Osteoblast (primary cell): ENCODE results near the gene CHMP4B. TPM values are rescaled to one million over a fixed set of nuclear protein-coding genes. Genes with fewer than 3 reads are reported as not detected.

Source experiments
- DNase-seq: peaks from one replicate; pipeline ENCODE4 v3.0.0; 2011; ENCODE audit warnings: low spot score, mixed read lengths; ENCODE audit not compliant: insufficient read length; ENCODE audit errors: missing footprints
- H2AFZ ChIP-seq: 2 replicates; pipeline ENCODE4 v1.6.0; 2011; ENCODE audit warnings: mild to moderate bottlenecking, low read length
- H3K27ac ChIP-seq: 2 replicates; pipeline ENCODE4 v1.5.1; 2011; ENCODE audit warnings: mild to moderate bottlenecking, low read depth, low read length, moderate library complexity
- H3K27me3 ChIP-seq: 2 replicates; pipeline ENCODE4 v1.6.0; 2012; ENCODE audit warnings: mild to moderate bottlenecking, control low read depth, inconsistent platforms, low read length, moderate library complexity; ENCODE audit not compliant: insufficient read depth
- H3K36me3 ChIP-seq: 2 replicates; pipeline ENCODE4 v1.5.1; 2011; ENCODE audit warnings: mild to moderate bottlenecking, low read length, control low read depth, moderate library complexity; ENCODE audit not compliant: insufficient read depth
- H3K4me1 ChIP-seq: 2 replicates; pipeline ENCODE4 v1.5.1; 2011; ENCODE audit warnings: mild to moderate bottlenecking, low read length, control low read depth, moderate library complexity; ENCODE audit not compliant: insufficient read depth
- H3K4me2 ChIP-seq: 2 replicates; pipeline ENCODE4 v1.6.0; 2011; ENCODE audit warnings: mild to moderate bottlenecking, low read length; ENCODE audit not compliant: insufficient read depth
- H3K4me3 ChIP-seq: fragments of 200-600 bp; sonication (generic); 3 replicates; pipeline ENCODE4 v1.5.1; 2012; ENCODE audit warnings: mild to moderate bottlenecking, low read length, inconsistent platforms; ENCODE audit not compliant: insufficient read depth
- H3K79me2 ChIP-seq: 2 replicates; pipeline ENCODE4 v1.6.0; 2012; ENCODE audit warnings: mild to moderate bottlenecking, low read length, control low read depth, inconsistent platforms; ENCODE audit not compliant: insufficient read depth
- H3K9me3 ChIP-seq: 2 replicates; pipeline ENCODE4 v1.5.1; 2011; ENCODE audit warnings: low read depth, low read length, control low read depth
- H4K20me1 ChIP-seq: 2 replicates; pipeline ENCODE4 v1.6.0; 2012; ENCODE audit warnings: mild to moderate bottlenecking, low read length, control low read depth; ENCODE audit not compliant: insufficient read depth
- total RNA-seq: library from RNA; depleted of rRNA; stranded (reverse); fragments of >200 nt; gene quantifications from 2 replicates; pipeline ENCODE4 v1.2.3, GENCODE V29; 2012
- TF ChIP-seq, protein P1 (sequence below): IDR thresholded peaks from 2 replicates; pipeline ENCODE4 v1.5.1; 2011; ENCODE audit warnings: mild to moderate bottlenecking, low read depth, low read length, moderate library complexity; ENCODE audit errors: extremely low read depth

Gene CHMP4B
- total RNA-seq, 1 donor: 40.9 TPM

DNA sequence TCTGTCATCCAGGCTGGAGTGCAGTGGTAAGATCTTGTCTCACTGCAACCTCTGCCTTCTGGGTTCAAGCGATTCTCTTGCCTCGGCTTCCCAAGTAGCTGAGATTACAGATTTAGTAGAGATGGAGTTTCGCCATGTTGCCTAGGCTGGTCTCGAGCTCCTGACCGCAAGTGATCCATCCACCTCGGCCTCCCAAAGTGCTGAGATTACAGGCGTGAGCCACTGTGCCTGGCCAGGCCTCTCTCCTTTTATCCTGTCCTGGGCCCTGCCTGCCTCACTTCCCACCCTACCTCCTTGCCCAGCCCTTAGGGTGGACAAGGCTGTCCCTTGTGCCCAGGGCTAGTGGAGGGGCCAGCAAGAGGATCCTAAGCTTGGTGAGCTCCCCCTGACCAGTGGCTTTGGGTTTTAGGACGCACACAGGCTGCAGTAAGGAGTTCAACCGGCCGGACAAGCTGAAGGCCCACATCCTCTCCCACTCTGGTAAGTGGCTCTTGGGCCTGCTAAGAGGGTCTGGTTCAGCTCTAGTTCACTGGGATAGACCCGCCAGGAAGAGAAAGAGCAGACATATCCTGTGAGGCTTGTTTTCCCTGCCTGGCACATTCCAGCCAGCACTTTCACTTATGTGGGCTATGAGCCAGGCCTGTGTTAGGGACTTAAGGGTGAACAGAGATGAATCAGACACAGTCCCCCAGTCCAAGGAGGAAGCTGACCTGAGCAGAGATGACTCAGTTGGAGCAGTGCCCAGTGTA lies 21.9 kb upstream of the CHMP4B start:
- H3K4me1 ChIP-seq: peaks cover 8% of the 10 kb centered on the region
- peak; percentile 97 for DNase-seq
- H4K20me1 ChIP-seq: peaks cover 2% of the 10 kb centered on the region
- H3K4me3 ChIP-seq: no peak overlapping the region
- no peaks in the 10 kb centered on the region for H3K27me3 ChIP-seq
- H3K9me3 ChIP-seq: no peaks in the 10 kb centered on the region
- peak overlapping the region; percentile 67 for H3K27ac ChIP-seq
- no peaks in the 10 kb centered on the region for H3K36me3 ChIP-seq
- peak overlapping the region; percentile 15 for H3K4me2 ChIP-seq
- no peaks in the 10 kb centered on the region for H3K79me2 ChIP-seq
- peak overlapping the region; percentile 86 for H2AFZ ChIP-seq
- TF ChIP-seq, protein P1, sequence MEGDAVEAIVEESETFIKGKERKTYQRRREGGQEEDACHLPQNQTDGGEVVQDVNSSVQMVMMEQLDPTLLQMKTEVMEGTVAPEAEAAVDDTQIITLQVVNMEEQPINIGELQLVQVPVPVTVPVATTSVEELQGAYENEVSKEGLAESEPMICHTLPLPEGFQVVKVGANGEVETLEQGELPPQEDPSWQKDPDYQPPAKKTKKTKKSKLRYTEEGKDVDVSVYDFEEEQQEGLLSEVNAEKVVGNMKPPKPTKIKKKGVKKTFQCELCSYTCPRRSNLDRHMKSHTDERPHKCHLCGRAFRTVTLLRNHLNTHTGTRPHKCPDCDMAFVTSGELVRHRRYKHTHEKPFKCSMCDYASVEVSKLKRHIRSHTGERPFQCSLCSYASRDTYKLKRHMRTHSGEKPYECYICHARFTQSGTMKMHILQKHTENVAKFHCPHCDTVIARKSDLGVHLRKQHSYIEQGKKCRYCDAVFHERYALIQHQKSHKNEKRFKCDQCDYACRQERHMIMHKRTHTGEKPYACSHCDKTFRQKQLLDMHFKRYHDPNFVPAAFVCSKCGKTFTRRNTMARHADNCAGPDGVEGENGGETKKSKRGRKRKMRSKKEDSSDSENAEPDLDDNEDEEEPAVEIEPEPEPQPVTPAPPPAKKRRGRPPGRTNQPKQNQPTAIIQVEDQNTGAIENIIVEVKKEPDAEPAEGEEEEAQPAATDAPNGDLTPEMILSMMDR: no peak

DNA sequence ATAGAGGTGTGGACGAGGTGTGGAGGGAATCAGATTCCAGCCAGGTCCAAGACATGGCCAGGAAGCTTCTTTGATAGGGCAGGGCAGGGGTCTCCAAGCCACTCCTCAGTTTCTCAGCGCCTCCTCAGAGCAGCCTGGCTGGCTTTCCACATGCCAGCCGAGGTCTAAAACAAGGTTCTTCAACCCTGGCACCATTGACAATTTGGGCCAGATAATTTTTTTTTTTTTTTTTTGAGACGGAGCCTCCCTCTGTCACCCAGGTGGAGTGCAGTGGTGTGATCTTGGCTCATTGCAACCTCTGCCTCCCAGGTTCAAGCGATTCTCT lies 21.3 kb upstream of the CHMP4B start:
- no peak overlapping the region for H3K4me3 ChIP-seq
- H3K36me3 ChIP-seq: no peaks in the 10 kb centered on the region
- no peak for DNase-seq
- H3K9me3 ChIP-seq: no peaks in the 10 kb centered on the region
- no peaks in the 10 kb centered on the region for H3K27me3 ChIP-seq
- TF ChIP-seq, protein P1: no peak
- peak overlapping the region; percentile 15 for H3K4me2 ChIP-seq
- no peak overlapping the region for H2AFZ ChIP-seq
- no peaks in the 10 kb centered on the region for H3K79me2 ChIP-seq
- peaks cover 2% of the 10 kb centered on the region for H4K20me1 ChIP-seq
- peaks cover 8% of the 10 kb centered on the region for H3K4me1 ChIP-seq
- no peak overlapping the region for H3K27ac ChIP-seq

DNA sequence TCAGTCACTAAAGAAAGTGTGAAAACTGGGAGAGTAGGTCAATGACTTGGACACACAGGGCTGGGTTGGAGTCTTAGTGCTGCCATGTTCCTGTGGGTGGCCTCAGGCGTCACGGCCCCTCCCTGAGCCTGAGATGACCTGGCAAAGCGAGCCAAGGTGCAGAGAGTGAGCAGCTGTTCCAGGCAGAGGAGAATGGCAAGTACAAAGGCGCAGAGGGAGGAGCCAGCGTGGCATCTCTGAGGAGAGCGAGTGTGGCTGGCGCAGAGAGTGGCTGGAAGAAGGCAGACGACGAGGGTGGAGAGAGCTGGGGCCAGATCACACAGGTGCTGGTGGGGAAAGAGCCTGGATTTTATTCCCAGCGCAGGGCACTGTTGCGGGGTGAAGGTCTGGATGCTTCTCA lies 20.6 kb upstream of the CHMP4B start:
- no peak overlapping the region for H2AFZ ChIP-seq
- no peaks in the 10 kb centered on the region for H3K36me3 ChIP-seq
- H3K9me3 ChIP-seq: no peaks in the 10 kb centered on the region
- TF ChIP-seq, protein P1: no peak
- H3K4me1 ChIP-seq: peaks cover 8% of the 10 kb centered on the region
- H4K20me1 ChIP-seq: peaks cover 2% of the 10 kb centered on the region
- no peaks in the 10 kb centered on the region for H3K27me3 ChIP-seq
- peak; percentile 23 for DNase-seq
- no peak overlapping the region for H3K4me2 ChIP-seq
- H3K27ac ChIP-seq: no peak overlapping the region
- no peak overlapping the region for H3K4me3 ChIP-seq
- no peaks in the 10 kb centered on the region for H3K79me2 ChIP-seq

DNA sequence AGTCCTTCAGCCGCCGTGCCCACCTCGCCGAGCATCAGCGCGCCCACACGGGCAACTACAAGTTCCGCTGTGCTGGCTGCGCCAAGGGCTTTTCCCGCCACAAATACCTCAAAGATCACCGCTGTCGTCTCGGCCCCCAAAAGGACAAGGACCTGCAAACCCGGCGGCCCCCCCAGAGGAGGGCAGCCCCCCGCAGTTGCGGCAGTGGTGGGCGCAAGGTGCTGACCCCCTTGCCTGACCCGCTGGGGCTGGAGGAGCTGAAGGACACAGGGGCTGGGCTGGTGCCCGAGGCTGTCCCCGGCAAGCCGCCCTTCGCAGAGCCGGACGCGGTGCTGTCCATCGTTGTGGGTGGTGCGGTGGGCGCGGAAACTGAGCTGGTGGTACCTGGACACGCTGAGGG lies 20.1 kb upstream of the CHMP4B start:
- Histone ChIP-seq H3K4me2 (no peak overlapping the region), H3K4me1 (peaks cover 8% of the 10 kb centered on the region), H3K4me3 (no peak overlapping the region), H3K27me3 (no peaks in the 10 kb centered on the region), H3K36me3 (no peaks in the 10 kb centered on the region), H3K27ac (no peak overlapping the region), H2AFZ (no peak overlapping the region), H3K9me3 (no peaks in the 10 kb centered on the region), H3K79me2 (no peaks in the 10 kb centered on the region), H4K20me1 (peaks cover 2% of the 10 kb centered on the region)
- DNase-seq: peak; percentile 64
- TF ChIP-seq, protein P1: no peak
